NCI-H1092 treated with DMSO at 0.1 percent for 48 hours (cell line): ENCODE results near the gene ARHGAP4.

ENCODE experiments used
- DNase-seq: peaks from one replicate; lab custom pipeline; 2025; lab: John Stamatoyannopoulos, UW

ARHGAP4 gene

GRCh38 chrX:153905481-153906095 lies 20.5 kb downstream of the ARHGAP4 start:
- DNase-seq: no peak

- no peak for DNase-seq
Observed at GRCh38 chrX:153903991-153904957, 21.8 kb downstream of the ARHGAP4 start, which contains the start of gene AVPR2. AVPR2 (plus strand) TSS chrX:153904673; CDS start chrX:153905146, 473 bp downstream.

DNA sequence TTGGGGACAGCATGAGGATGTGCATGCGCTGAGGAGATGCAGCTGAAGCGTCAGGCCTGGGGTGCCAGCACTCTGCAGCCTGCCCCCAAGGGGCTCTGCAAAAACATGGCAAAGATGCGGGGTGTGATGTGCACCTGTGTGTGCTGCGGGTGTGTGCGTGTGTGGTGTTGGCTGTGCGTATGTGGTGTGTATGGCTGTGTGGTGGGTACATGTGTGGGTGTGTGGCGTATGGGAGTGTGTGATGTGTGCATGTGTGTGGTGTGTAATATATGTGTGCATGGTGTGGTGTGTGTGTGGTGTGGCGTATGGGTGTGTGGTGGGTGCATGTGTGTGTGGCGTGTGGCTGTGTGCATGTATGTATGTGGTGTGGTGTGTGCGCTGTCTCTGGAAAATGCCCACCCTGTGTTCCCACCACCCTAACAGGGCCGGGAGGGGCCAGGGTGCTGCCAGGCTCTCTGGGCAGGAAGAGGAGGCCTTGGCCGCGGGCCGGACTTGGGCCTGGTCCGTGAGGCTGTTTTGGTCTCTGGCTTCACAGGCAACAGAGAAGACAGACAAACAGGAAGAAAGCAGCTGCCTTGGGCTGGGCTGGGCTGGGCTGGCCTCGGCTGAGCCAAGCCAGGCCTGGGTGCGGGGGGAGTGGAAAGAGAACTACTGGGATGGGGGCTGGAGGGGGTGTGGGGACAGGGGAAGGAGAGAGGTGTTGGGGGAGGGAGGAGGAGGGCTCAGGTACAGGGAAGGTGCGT lies 22.7 kb downstream of the ARHGAP4 start:
- no peak for DNase-seq

GRCh38 chrX:153902385-153902784 lies 23.7 kb downstream of the ARHGAP4 start:
- peak; percentile 31 for DNase-seq

GRCh38 chrX:153901753-153902140 lies 24.3 kb downstream of the ARHGAP4 start:
- peak; percentile 58 for DNase-seq

DNA sequence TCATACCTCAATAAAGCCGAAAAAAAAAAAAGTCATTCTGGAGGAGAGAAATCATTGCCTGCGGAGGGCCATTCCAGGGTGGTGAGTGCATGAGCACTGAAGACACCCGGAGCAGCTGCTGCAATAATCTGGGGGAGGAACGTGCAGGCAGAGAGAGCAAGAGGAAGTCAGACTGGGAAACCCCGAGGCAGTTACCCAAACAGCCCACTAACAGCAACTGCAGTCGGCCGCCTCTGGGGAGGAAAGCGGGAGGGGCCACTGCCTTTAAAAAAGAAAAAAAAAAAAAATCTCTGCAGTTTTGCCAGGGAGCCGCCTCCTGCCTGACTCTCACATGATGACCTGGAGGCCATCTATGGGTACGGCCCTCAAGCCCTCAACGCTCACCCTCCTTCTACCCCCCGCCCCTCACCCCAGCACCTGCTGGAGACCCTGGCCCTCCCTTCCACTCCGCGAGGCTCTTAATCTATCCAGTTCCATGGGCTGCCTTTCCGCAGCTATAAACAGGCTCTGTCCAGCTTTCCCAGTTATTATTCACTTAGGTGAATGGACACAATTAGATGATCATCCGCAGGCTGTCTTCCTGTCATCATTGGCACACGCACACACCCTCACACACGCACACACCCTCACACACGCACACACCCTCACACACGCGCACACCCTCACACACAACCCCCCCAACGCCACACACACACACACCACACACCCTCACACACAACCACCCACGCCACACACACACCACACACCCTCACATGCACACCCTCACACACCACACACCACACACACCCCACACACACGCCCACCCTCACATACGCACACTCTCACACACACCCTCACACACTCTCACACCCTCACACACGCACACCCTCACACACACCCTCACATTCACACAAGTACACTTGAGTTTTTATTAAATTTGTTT lies 25.0 kb downstream of the ARHGAP4 start:
- peak; percentile 80 for DNase-seq

GRCh38 chrX:153897899-153898298 lies 28.2 kb downstream of the ARHGAP4 start:
- no peak for DNase-seq

DNA sequence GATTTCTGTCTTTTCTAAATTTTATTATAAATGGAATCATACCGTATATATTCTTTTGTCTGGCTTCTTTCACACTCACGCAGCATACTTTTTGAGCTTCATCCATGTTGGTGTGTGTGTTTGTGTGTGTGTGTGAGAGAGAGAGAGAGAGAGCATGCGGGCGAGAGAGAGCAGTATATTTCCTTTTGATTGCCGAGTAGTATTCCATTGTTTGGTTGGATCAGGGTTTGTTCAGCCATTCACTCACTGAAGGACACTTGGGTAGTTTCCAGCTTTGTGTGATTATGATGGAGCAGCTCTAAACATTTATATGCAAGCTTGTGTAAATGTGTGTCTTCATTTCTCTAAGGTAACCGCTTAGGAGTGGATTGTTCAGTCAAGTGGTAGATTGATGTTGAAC lies 36.9 kb downstream of the ARHGAP4 start:
- DNase-seq: no peak

- DNase-seq: no peak
Observed at GRCh38 chrX:153888344-153888743, 37.7 kb downstream of the ARHGAP4 start.

- no peak for DNase-seq
Observed at GRCh38 chrX:153887385-153887784, 38.7 kb downstream of the ARHGAP4 start.

DNA sequence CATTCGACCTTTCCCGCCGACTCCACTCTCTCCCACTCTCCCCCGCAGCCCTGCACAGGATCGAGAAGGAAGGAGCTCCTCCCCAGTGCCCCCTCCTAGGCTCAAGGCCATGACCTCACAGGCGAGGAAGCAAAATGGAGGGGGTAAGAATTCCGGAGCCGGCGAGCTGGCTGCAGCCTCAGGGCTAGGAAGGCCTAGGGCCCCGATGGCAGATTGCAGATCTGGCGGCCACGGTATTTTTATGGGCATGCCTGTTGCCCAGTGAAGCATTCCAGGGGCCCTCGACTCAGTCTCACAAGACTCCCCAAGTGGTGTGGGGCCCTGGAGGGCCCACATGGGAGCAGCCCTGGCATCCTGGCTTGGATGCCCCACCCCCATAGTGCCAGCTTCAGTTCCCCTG lies 39.1 kb downstream of the ARHGAP4 start:
- no peak for DNase-seq

DNA sequence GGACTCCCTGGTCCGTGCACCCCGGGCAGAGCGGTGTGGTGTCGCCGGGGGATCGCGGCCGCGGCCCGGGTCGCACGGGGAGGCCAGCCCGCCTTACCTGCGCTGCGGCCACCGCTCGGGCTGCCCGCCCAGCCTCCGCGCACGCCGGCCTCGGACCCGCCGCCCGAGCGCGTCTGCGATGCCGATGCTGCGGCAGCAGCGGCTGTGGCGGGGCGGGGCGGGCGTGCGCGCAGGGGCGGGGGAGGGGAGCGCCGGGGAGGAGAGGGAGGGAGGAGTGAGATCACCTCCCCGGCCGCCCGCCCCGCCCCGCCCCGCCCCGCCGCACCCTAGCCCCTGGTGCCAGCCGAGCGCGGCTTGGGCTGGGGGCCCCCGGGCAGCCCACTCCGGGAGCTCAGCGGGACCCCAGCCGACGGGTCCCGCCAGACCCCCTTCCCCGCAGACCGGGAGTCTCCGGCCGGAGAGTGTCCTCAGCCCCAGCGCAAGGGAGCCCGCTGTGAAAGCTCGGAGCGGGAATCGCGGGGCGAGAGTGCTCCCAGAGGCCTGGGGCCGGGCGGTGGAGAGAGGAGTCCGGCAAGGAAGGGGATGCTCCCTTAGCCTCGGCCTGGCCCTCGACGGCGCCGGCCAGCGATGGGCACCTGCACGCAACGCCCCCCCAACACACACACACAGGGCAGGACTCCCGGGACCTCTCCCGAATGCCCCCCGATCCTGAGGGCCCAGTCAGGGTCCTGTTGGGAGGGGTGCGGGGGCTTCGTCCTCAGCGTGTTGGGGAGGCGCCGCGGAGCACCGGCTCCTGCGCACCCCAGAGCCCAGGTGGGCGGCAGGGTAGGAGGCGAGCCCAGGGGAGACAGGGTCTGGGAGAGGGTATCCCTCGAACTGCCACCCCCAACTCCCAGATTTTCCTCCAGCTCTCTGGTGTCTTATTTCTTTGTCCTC lies 39.8 kb downstream of the ARHGAP4 start, which contains the start of gene L1CAM:
Gene L1CAM, minus strand, starts transcription at position 206 of the 936 bp plus-strand sequence. CDS start 10,337 bp downstream, outside the sequence.
- no peak for DNase-seq

DNA sequence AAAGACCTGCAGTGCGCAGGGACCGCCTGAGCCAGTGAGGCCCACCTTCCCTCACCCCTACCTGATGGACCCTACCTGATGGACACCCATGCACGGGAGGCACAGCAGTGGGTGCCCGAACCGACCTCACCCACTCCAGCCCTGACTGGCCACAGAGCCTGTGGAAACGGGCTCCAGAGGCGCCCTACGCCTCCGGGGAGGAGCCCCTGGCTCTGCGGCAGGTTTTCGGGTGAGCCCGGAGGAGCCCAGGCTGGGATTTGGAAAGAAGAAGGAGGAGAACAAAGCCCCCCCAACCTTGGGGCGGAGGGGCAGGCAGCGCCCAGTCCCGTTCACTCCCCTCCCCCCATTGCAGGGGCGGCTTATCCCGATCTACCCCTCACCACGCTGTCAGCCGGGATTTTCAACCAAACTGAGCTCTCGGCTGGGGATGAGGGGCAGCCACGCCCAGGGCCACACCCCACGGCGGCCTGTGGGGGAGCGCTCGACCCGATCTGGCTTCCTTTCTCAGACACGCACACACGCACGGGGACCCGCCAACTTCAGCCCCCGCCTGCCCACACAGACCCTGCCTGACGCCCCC lies 40.8 kb downstream of the ARHGAP4 start:
- DNase-seq: no peak

DNA sequence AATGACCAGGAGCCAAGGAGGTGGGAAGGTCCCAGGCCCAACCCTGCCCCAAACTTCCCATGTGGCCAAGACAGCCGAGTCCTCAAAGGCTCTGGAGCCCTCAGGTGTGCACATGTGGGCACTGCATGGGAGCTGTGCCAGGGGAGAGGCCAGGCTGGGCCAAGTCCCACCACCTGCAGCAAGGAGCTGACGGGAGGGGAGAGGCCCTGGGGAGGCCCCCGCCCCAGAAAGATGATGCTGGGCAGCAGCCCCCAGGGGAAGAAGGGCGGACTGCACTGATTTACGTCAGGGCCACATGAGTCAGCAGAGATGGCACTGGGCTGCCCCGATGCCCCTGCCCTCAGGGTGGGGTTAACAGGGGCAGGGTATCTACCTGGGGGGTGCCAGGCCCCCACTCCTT lies 41.5 kb downstream of the ARHGAP4 start:
- DNase-seq: peak; percentile 21

- peak; percentile 21 for DNase-seq
Observed at GRCh38 chrX:153884136-153884535, 41.9 kb downstream of the ARHGAP4 start.

- no peak for DNase-seq
Observed at GRCh38 chrX:153883163-153883843, 42.8 kb downstream of the ARHGAP4 start.

DNA sequence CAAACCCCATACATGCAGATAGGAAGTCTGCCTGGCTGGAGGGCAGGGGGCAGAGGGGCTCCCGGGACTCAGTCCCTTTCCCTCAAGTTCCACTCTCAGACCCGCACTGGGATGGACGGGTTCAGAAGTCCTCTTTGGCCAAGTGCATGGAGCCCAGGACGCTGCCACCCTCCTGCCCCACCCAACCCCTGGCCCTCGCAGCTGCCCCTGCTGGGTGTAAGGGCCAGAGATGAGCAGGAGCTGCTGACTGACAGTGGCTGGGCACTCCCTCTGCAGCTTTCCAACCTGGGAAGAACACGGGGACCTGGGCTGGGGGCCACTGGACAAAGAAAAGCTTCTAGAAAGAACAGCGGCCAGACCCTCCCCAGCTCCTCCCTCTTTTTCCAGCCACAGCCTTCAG lies 43.5 kb downstream of the ARHGAP4 start:
- DNase-seq: no peak

- no peak for DNase-seq
Observed at GRCh38 chrX:153882086-153882498, 44.0 kb downstream of the ARHGAP4 start.

DNA sequence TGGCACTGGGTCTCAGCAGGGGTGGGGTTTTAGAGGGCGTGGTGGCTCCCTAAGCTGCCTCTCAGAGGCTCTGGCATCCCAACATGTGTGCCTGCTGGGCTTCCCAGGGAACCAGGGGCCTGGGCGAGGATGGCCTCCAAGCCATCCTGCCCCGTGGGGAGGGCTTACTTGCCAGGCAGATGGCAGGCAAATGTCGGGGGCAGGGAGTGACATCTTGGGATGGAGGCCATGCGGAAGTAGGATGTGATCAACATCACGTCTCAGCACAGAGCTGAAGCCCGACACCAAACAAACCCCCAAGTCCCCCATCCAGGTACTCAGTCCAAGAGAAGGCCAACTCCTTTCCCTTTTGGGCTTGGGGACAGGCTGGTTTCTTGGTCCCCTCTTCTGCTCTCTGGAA lies 44.8 kb downstream of the ARHGAP4 start:
- DNase-seq: no peak
